Mesenchymal stem cell (in vitro differentiated cells and primary cell): Measurements from ENCODE around the gene RASEF.

ENCODE experiments used
- DNase-seq: peaks from one replicate; pipeline ENCODE4 v3.0.0-alpha.2; 2013
- H2AFZ ChIP-seq: one replicate; pipeline ENCODE4 v1.6.1; 2013; ENCODE audit warnings: low read depth, mild to moderate bottlenecking, control low read depth, inconsistent platforms, low read length, moderate library complexity
- H2AK5ac ChIP-seq: 2 replicates; pipeline ENCODE4 v1.6.1; 2013; ENCODE audit warnings: low read length, moderate library complexity, mild to moderate bottlenecking, inconsistent platforms; ENCODE audit not compliant: severe bottlenecking
- H2BK120ac ChIP-seq: one replicate; pipeline ENCODE4 v1.6.1; 2013; ENCODE audit warnings: low read depth, mild to moderate bottlenecking, inconsistent platforms, low read length, moderate library complexity
- H2BK12ac ChIP-seq, 2 experiments: one replicate each; pipeline ENCODE4 v1.6.1; 2013; ENCODE audit warnings: inconsistent platforms in 2 of 2, low read length in 2 of 2, mild to moderate bottlenecking in 2 of 2, moderate library complexity in 2 of 2, control low read depth in 1 of 2
- H2BK15ac ChIP-seq: one replicate; pipeline ENCODE4 v1.6.1; 2013; ENCODE audit warnings: mild to moderate bottlenecking, low read depth, inconsistent platforms; ENCODE audit not compliant: poor library complexity, severe bottlenecking
- H2BK5ac ChIP-seq: 2 replicates; pipeline ENCODE4 v1.6.1; 2013; ENCODE audit warnings: low read depth, mild to moderate bottlenecking, low read length, control low read depth, inconsistent platforms; ENCODE audit not compliant: poor library complexity, severe bottlenecking
- H3K14ac ChIP-seq, 2 experiments: one replicate each; pipeline ENCODE4 v1.6.1; 2013; ENCODE audit warnings: inconsistent platforms in 2 of 2, low read length in 2 of 2, control low read depth in 1 of 2, mild to moderate bottlenecking in 1 of 2, moderate library complexity in 1 of 2
- H3K18ac ChIP-seq, 2 experiments: one replicate each; pipeline ENCODE4 v1.6.1; 2013; ENCODE audit warnings: inconsistent platforms in 2 of 2, low read length in 2 of 2, control low read depth in 1 of 2, low read depth in 1 of 2, mild to moderate bottlenecking in 1 of 2
- H3K23ac ChIP-seq, 2 experiments: one replicate each; pipeline ENCODE4 v1.6.1; 2013; ENCODE audit warnings: inconsistent platforms in 2 of 2, low read length in 2 of 2, mild to moderate bottlenecking in 2 of 2, moderate library complexity in 2 of 2, control low read depth in 1 of 2
- H3K27ac ChIP-seq: 2 replicates; pipeline ENCODE4 v1.5.1; 2013; ENCODE audit warnings: mild to moderate bottlenecking, moderate library complexity, low read length, control low read depth, inconsistent platforms; ENCODE audit not compliant: poor library complexity, severe bottlenecking
- H3K27me3 ChIP-seq, 2 experiments: 2 replicates each; pipeline versions ENCODE4 v1.6.1 to v1.7.0; 2013; ENCODE audit warnings: low read length in 2 of 2, mild to moderate bottlenecking in 2 of 2, moderate library complexity in 2 of 2, control low read depth in 1 of 2, inconsistent platforms in 1 of 2; ENCODE audit not compliant: control insufficient read depth in 1 of 2, insufficient read depth in 1 of 2
- H3K36me3 ChIP-seq, 2 experiments: 2 replicates each; pipeline versions ENCODE4 v1.6.1 to v1.7.0; 2013; ENCODE audit warnings: low read length in 2 of 2, control low read depth in 1 of 2, inconsistent platforms in 1 of 2, low read depth in 1 of 2, mild to moderate bottlenecking in 1 of 2; ENCODE audit not compliant: insufficient read depth in 2 of 2, control insufficient read depth in 1 of 2
- H3K4ac ChIP-seq, 2 experiments: one replicate each; pipeline ENCODE4 v1.6.1; 2013; ENCODE audit warnings: inconsistent platforms in 2 of 2, low read length in 2 of 2, mild to moderate bottlenecking in 2 of 2, moderate library complexity in 2 of 2, control low read depth in 1 of 2, low read depth in 1 of 2
- H3K4me1 ChIP-seq: 2 replicates; pipeline ENCODE4 v1.6.1; 2013; ENCODE audit warnings: low read depth, low read length, control low read depth; ENCODE audit not compliant: control insufficient read depth, insufficient read depth
- H3K4me2 ChIP-seq: 2 replicates; pipeline ENCODE4 v1.6.1; 2013; ENCODE audit warnings: low read length, mild to moderate bottlenecking, inconsistent platforms; ENCODE audit not compliant: poor library complexity, severe bottlenecking
- H3K4me3 ChIP-seq, 2 experiments: 2 replicates each; pipeline versions ENCODE4 v1.5.1 to v1.7.0; 2013; ENCODE audit warnings: low read length in 2 of 2, mild to moderate bottlenecking in 2 of 2, control low read depth in 1 of 2, low read depth in 1 of 2; ENCODE audit not compliant: insufficient read depth in 1 of 2
- H3K79me1 ChIP-seq: replicated peaks from 2 replicates; pipeline ENCODE4 v1.6.1; 2013; ENCODE audit warnings: mild to moderate bottlenecking, control low read depth, low read length, inconsistent platforms; ENCODE audit not compliant: poor library complexity, severe bottlenecking
- H3K9ac ChIP-seq: 2 replicates; pipeline ENCODE4 v1.7.0; 2013; ENCODE audit warnings: mild to moderate bottlenecking, low read length, moderate library complexity
- H3K9me3 ChIP-seq: 2 replicates; pipeline ENCODE4 v1.7.0; 2013; ENCODE audit warnings: mild to moderate bottlenecking, low read length; ENCODE audit not compliant: control insufficient read depth
- H4K8ac ChIP-seq: one replicate; pipeline ENCODE4 v1.6.1; 2013; ENCODE audit warnings: inconsistent platforms, mild to moderate bottlenecking, low read length, moderate library complexity
- H4K91ac ChIP-seq: one replicate; pipeline ENCODE4 v1.6.1; 2013; ENCODE audit warnings: mild to moderate bottlenecking, low read length, inconsistent platforms
- WGBS: methylation state at CpG from one replicate; pipeline ENCODE4 v1.1.7; 2013; ENCODE audit warnings: mixed read lengths; 5-methylcytosine and 5-hydroxymethylcytosine counted together

Gene RASEF

DNA sequence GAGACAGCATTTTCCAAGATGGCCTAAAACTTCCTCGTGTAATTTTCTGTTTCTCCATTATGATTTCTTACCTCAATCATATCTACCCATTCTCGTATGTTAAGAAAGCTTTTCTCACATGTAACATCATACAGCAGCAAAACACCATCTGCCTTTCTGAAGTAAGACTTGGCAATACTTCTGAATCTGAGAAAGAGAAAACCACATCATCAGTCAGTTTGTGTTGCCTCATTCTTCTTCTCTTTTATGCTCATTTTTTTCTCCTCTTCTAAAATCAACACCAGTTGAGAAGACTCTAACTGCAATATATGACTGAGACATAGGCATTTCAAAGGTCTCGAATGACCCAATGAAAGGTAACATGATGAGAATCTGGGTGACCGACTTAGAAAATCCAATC, 66.0 kb downstream of the RASEF start:
- Histone ChIP-seq H4K8ac (no peak overlapping the region), H3K27me3 (no peaks in the 10 kb centered on the region), H3K18ac (no peak overlapping the region), H3K36me3 (no peaks in the 10 kb centered on the region), H3K4me3 (no peak overlapping the region), H3K9ac (no peak overlapping the region), H2BK5ac (no peak overlapping the region), H3K4me2 (no peak overlapping the region), H3K14ac (no peak overlapping the region), H3K4ac (no peak overlapping the region), H3K27ac (no peak overlapping the region), H2BK12ac (no peak overlapping the region), H4K91ac (no peak overlapping the region), H2BK15ac (no peak overlapping the region), H3K4me1 (no peaks in the 10 kb centered on the region), H3K23ac (no peak overlapping the region), H2AK5ac (no peak overlapping the region), H3K79me1 (no peaks in the 10 kb centered on the region), H2BK120ac (no peak overlapping the region), H3K9me3 (no peaks in the 10 kb centered on the region), H2AFZ (no peak overlapping the region)
- no peak for DNase-seq
- whole genome bisulfite sequencing = 99% methylated on average over 4 of the region's 4 CpGs

DNA sequence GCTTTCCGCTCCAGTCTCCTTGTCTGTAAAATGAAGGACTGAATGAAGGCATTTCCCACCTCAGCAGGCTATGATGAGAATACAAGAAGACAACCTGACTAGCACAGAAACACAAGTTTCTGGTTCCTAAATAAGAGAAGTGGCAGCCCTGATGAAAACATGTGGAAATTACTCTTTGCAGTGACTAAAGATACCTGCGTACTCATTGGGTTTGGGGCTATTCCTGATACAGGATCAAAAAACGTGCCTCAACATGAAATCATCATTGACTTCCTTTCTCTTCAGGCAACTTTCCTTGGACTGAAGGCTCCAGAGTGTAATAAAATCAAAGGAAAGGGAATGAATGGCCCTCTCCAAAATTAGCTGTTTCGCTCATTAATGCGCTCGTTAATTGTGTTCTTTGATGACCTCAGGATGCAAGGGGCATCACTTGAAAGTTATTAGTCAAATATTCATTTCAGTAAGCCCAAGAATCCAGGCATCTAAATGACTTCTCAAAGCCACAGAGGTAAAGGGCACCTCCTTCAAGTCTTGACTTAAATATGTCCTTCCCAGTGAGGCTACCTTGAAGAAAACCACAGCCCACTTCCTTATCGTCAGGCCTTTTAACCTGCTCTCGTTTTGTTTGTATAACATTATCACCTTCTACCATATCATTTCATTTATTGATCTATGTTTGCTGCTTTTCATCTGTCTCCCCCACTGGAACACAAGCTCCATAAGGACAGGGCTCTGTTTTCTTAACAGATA, 68.9 kb downstream of the RASEF start:
- no peak overlapping the region for H3K4me3 ChIP-seq
- no peaks in the 10 kb centered on the region for H3K36me3 ChIP-seq
- H3K14ac ChIP-seq = peak overlapping the region in 1 of 2 experiments; percentile 83
- H2BK12ac ChIP-seq = no peak overlapping the region
- no peak overlapping the region for H3K23ac ChIP-seq
- no peak for DNase-seq
- no peaks in the 10 kb centered on the region for H3K4me1 ChIP-seq
- no peak overlapping the region for H2BK120ac ChIP-seq
- no peak overlapping the region for H3K27ac ChIP-seq
- H4K8ac ChIP-seq = no peak overlapping the region
- H3K79me1 ChIP-seq = no peaks in the 10 kb centered on the region
- WGBS = 97% methylated on average over 8 of the region's 8 CpGs
- H3K9ac ChIP-seq = no peak overlapping the region
- no peak overlapping the region for H2AFZ ChIP-seq
- H3K27me3 ChIP-seq = no peaks in the 10 kb centered on the region
- H4K91ac ChIP-seq = no peak overlapping the region
- H3K4ac ChIP-seq = no peak overlapping the region
- peak overlapping the region; percentile 26 for H2BK5ac ChIP-seq
- H2AK5ac ChIP-seq = no peak overlapping the region
- no peak overlapping the region for H2BK15ac ChIP-seq
- no peak overlapping the region for H3K18ac ChIP-seq
- H3K4me2 ChIP-seq = no peak overlapping the region
- H3K9me3 ChIP-seq = no peaks in the 10 kb centered on the region

DNA sequence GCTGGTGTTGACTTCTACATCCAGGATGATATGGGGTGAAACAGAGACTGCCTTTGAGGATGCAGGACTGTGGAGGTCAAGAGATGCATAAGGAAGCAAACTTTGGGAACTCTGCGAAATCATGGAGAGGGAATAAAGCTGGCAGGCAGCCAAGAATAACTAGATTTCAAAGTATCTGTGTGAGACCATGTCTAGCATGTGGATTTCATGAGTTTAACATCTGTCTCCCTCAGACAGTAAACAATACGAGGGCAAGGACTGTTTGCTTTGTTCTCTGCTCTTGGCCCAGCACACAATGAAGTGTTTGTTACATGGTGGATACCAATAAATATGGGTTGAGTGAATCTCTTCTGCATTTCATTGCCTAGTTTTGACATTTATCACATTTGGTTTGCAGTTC, 71.3 kb downstream of the RASEF start:
- no peak for DNase-seq
- Histone ChIP-seq H2BK5ac (no peak overlapping the region), H3K9ac (no peak overlapping the region), H3K27ac (no peak overlapping the region), H3K79me1 (no peaks in the 10 kb centered on the region), H3K14ac (no peak overlapping the region), H3K4ac (no peak overlapping the region), H3K18ac (no peak overlapping the region), H3K4me2 (no peak overlapping the region), H2AK5ac (no peak overlapping the region), H4K8ac (no peak overlapping the region), H3K9me3 (no peaks in the 10 kb centered on the region), H2BK15ac (no peak overlapping the region), H2BK12ac (no peak overlapping the region), H3K27me3 (no peaks in the 10 kb centered on the region), H3K4me3 (no peak overlapping the region), H4K91ac (no peak overlapping the region), H2BK120ac (no peak overlapping the region), H3K23ac (no peak overlapping the region), H3K36me3 (no peaks in the 10 kb centered on the region), H2AFZ (no peak overlapping the region), H3K4me1 (no peaks in the 10 kb centered on the region)
- 57% methylated on average over 2 of the region's 2 CpGs for WGBS

DNA sequence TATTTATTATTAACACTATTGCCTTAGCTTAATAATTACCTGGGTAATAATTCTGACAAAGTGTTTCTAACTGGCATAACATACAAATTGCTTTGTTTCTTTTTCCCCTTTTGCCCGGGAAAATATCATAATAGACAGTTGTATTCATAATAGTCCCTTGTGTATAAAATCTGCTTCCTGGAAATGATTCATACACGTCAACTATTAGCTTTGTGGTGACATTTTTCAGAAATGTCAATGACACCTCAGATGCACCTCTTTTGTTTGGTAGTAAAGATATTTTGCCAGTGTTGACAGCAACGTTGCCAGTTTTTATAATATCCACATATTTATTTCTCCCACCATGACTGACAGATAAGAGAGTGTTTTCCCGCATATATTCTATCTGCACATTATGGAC, 73.0 kb downstream of the RASEF start:
- no peak overlapping the region for H4K8ac ChIP-seq
- H3K4me3 ChIP-seq = no peak overlapping the region
- no peak overlapping the region for H2BK12ac ChIP-seq
- no peak for DNase-seq
- 80% methylated on average over 3 of the region's 4 CpGs for WGBS
- no peak overlapping the region for H3K27ac ChIP-seq
- no peak overlapping the region for H3K9ac ChIP-seq
- no peak overlapping the region for H4K91ac ChIP-seq
- no peak overlapping the region for H2AK5ac ChIP-seq
- H2BK15ac ChIP-seq = no peak overlapping the region
- H2BK120ac ChIP-seq = no peak overlapping the region
- no peak overlapping the region for H3K18ac ChIP-seq
- no peaks in the 10 kb centered on the region for H3K27me3 ChIP-seq
- H3K23ac ChIP-seq = no peak overlapping the region
- no peak overlapping the region for H3K4me2 ChIP-seq
- no peaks in the 10 kb centered on the region for H3K9me3 ChIP-seq
- H3K79me1 ChIP-seq = no peaks in the 10 kb centered on the region
- no peak overlapping the region for H2BK5ac ChIP-seq
- no peaks in the 10 kb centered on the region for H3K36me3 ChIP-seq
- H3K4me1 ChIP-seq = no peaks in the 10 kb centered on the region
- no peak overlapping the region for H3K14ac ChIP-seq
- H2AFZ ChIP-seq = no peak overlapping the region
- no peak overlapping the region for H3K4ac ChIP-seq
